ENCODE results near the gene OBSCN.
"Not testable (repeated sequence)": the region's sequence is repeated elsewhere in the genome, so short reads cannot be mapped to it uniquely, and the experiment has no call there.

The OBSCN gene

GRCh38 chr1:228170666-228171065 is 37.2 kb upstream of the OBSCN start:
- DNase-seq (ENCODE audit: low read depth): no peak

GRCh38 chr1:228171221-228171891 is 36.5 kb upstream of the OBSCN start:
- DNase-seq (ENCODE audit: low read depth): no peak

- no peak for DNase-seq (ENCODE audit: low read depth)
Measured at GRCh38 chr1:228172591-228173527, 35.0 kb upstream of the OBSCN start.

GRCh38 chr1:228173528-228174481 is 34.0 kb upstream of the OBSCN start:
- DNase-seq (ENCODE audit: low read depth): not testable (repeated sequence)

- DNase-seq (ENCODE audit: low read depth): no peak
Measured at GRCh38 chr1:228174482-228175315, 33.1 kb upstream of the OBSCN start.

GRCh38 chr1:228175316-228176023 is 32.4 kb upstream of the OBSCN start:
- no peak for DNase-seq (ENCODE audit: low read depth)

GRCh38 chr1:228176024-228176395 is 31.8 kb upstream of the OBSCN start:
- DNase-seq (ENCODE audit: low read depth): no peak

GRCh38 chr1:228176461-228177182 is 31.2 kb upstream of the OBSCN start:
- DNase-seq (ENCODE audit: low read depth): no peak

GRCh38 chr1:228177183-228177475 is 30.7 kb upstream of the OBSCN start:
- no peak for DNase-seq (ENCODE audit: low read depth)

GRCh38 chr1:228177721-228178710 is 29.8 kb upstream of the OBSCN start:
- no peak for DNase-seq (ENCODE audit: low read depth)

GRCh38 chr1:228178737-228179684 is 28.8 kb upstream of the OBSCN start:
- no peak for DNase-seq (ENCODE audit: low read depth)

- no peak for DNase-seq (ENCODE audit: low read depth)
Measured at GRCh38 chr1:228180271-228180958, 27.4 kb upstream of the OBSCN start.

- DNase-seq (ENCODE audit: low read depth): no peak
Measured at GRCh38 chr1:228180959-228181644, 26.7 kb upstream of the OBSCN start.

- no peak for DNase-seq (ENCODE audit: low read depth)
Measured at GRCh38 chr1:228181645-228182034, 26.2 kb upstream of the OBSCN start.

- no peak for DNase-seq (ENCODE audit: low read depth)
Measured at GRCh38 chr1:228182296-228183030, 25.4 kb upstream of the OBSCN start.

GRCh38 chr1:228184152-228184551 is 23.7 kb upstream of the OBSCN start:
- no peak for DNase-seq (ENCODE audit: low read depth)

Measured in stimulated activated CD4-positive, alpha-beta T cell treated with anti-CD3 and anti-CD28 coated beads, Interleukin-2, amount 100 ng/mL, for 4 hours (primary cell).